SK-N-SH (cell line): Measurements from ENCODE around the gene RELB. TPM values are rescaled to one million over a fixed set of nuclear protein-coding genes. Genes with fewer than 3 reads are reported as not detected.

Experiments
- CTCF ChIA-PET: fragments of 300-600, 350-600 bp; formaldehyde crosslinking; extraction: SDS; loops from one replicate; lab custom pipeline; 2021; lab: Yijun Ruan, JAX
- POLR2A ChIA-PET: fragments of 350-600 bp; sonication (Branson Sonifier 250); formaldehyde crosslinking; extraction: SDS; loops from one replicate; lab custom pipeline; 2020; ENCODE audit warnings: antibody characterized with exemption, inconsistent platforms; lab: Yijun Ruan, JAX
- DNase-seq: peaks from one replicate; pipeline ENCODE4 v3.0.0; 2012
- H2AFZ ChIP-seq: fragments of 200-600 bp; sonication (generic); 2 replicates; pipeline ENCODE4 v1.8.1; 2016; ENCODE audit warnings: antibody characterized with exemption, mild to moderate bottlenecking, low read depth
- H3F3A ChIP-seq: fragments of 200-600 bp; sonication (generic); replicated peaks from 2 replicates; pipeline ENCODE3; 2016; ENCODE audit warnings: antibody characterized with exemption, mild to moderate bottlenecking; ENCODE audit not compliant: insufficient read depth
- H3K27ac ChIP-seq, 2 experiments: fragments of 200-500 bp in 1 of 2; fragments of 200-600 bp in 1 of 2; sonication (Bioruptor generic) in 1 of 2; sonication (generic), shearing (Covaris generic) in 1 of 2; 2 replicates each; pipeline versions ENCODE4 v1.5.1 to v1.6.1; 2014 to 2016; ENCODE audit warnings: low read depth in 2 of 2, inconsistent platforms in 1 of 2, low read length in 1 of 2, mild to moderate bottlenecking in 1 of 2, mixed read lengths in 1 of 2
- H3K27me3 ChIP-seq: fragments of 200-600 bp; sonication (generic), shearing (Covaris generic); 2 replicates; pipeline ENCODE4 v1.6.1; 2016; ENCODE audit warnings: mixed run types; ENCODE audit not compliant: insufficient read depth
- H3K36me3 ChIP-seq, 2 experiments: fragments of 200-500 bp in 1 of 2; fragments of 200-600 bp in 1 of 2; sonication (Bioruptor generic) in 1 of 2; sonication (generic) in 1 of 2; replicated peaks in 1 of 2; 2 replicates each; pipeline versions ENCODE3 to v1.5.1; 2014 to 2016; ENCODE audit warnings: low read length in 1 of 2, mild to moderate bottlenecking in 1 of 2; ENCODE audit not compliant: insufficient read depth in 2 of 2, control insufficient read depth in 1 of 2
- H3K4me1 ChIP-seq, 2 experiments: fragments of 200-500 bp in 1 of 2; fragments of 200-600 bp in 1 of 2; sonication (Bioruptor generic) in 1 of 2; sonication (generic), shearing (Covaris generic) in 1 of 2; 2 replicates each; pipeline versions ENCODE4 v1.5.1 to v1.6.1; 2014 to 2016; ENCODE audit warnings: low read depth in 1 of 2, low read length in 1 of 2, mixed run types in 1 of 2; ENCODE audit not compliant: insufficient read depth in 2 of 2, control insufficient read depth in 1 of 2
- H3K4me2 ChIP-seq: fragments of 200-600 bp; sonication (generic), shearing (Covaris generic); 2 replicates; pipeline ENCODE4 v1.6.1; 2017; ENCODE audit warnings: mixed run types
- H3K4me3 ChIP-seq, 2 experiments: fragments of 200-500 bp in 1 of 2; fragments of 200-600 bp in 1 of 2; sonication (Bioruptor generic) in 1 of 2; sonication (generic), shearing (Covaris generic) in 1 of 2; 2 replicates each; pipeline versions ENCODE4 v1.5.1 to v1.8.1; 2014 to 2016; ENCODE audit warnings: low read depth in 2 of 2, inconsistent platforms in 1 of 2, low read length in 1 of 2, mild to moderate bottlenecking in 1 of 2, mixed read lengths in 1 of 2, moderate library complexity in 1 of 2
- H3K79me2 ChIP-seq: fragments of 200-600 bp; sonication (generic); 2 replicates; pipeline ENCODE4 v1.8.1; 2017; ENCODE audit warnings: mild to moderate bottlenecking; ENCODE audit not compliant: insufficient read depth
- H3K9ac ChIP-seq: fragments of 200-600 bp; sonication (generic); 2 replicates; pipeline ENCODE4 v1.6.1; 2017; ENCODE audit warnings: mixed run types
- H3K9me2 ChIP-seq: fragments of 200-600 bp; sonication (generic); 2 replicates; pipeline ENCODE4 v1.6.1; 2017; ENCODE audit warnings: mixed run types
- H3K9me3 ChIP-seq: fragments of 200-600 bp; sonication (generic); 2 replicates; pipeline ENCODE4 v1.6.1; 2017; ENCODE audit warnings: mixed run types, mild to moderate bottlenecking, moderate library complexity
- H4K20me1 ChIP-seq: fragments of 200-600 bp; sonication (generic); 2 replicates; pipeline ENCODE4 v1.6.1; 2017; ENCODE audit warnings: mild to moderate bottlenecking, mixed run types; ENCODE audit not compliant: insufficient read depth
- FOSL2 ChIP-seq: IDR thresholded peaks from 2 replicates; pipeline ENCODE4 v1.4.0; 2012; ENCODE audit warnings: low read depth, mild to moderate bottlenecking, moderate library complexity, borderline replicate concordance
- GATA2 ChIP-seq: sonication (generic); formaldehyde crosslinking; IDR thresholded peaks from 2 replicates; pipeline ENCODE4 v1.5.0; 2020; ENCODE audit warnings: mild to moderate bottlenecking, missing genetic modification reagents
- IRF3 ChIP-seq: fragments of 150-350 bp; IDR thresholded peaks from 2 replicates; pipeline ENCODE4 v1.6.1; 2016; ENCODE audit warnings: mild to moderate bottlenecking, low read depth, low read length
- NFIC ChIP-seq: IDR thresholded peaks from 2 replicates; pipeline ENCODE4 v1.4.0; 2012; ENCODE audit warnings: borderline replicate concordance
- NRF1 ChIP-seq: IDR thresholded peaks from 2 replicates; pipeline ENCODE4 v1.6.1; 2012; ENCODE audit warnings: low read depth, mild to moderate bottlenecking, low read length
- PBX3 ChIP-seq: IDR thresholded peaks from 2 replicates; pipeline ENCODE4; 2012
- RAD21 ChIP-seq: IDR thresholded peaks from 2 replicates; pipeline ENCODE4 v1.6.1; 2012; ENCODE audit warnings: mild to moderate bottlenecking, low read length
- RFX5 ChIP-seq: IDR thresholded peaks from 2 replicates; pipeline ENCODE4 v1.6.1; 2012; ENCODE audit warnings: mild to moderate bottlenecking, improper control_type of control experiment, low read length
- SIN3A ChIP-seq: IDR thresholded peaks from 2 replicates; pipeline ENCODE4 v1.6.1; 2012; ENCODE audit warnings: low read depth, mild to moderate bottlenecking, low read length, moderate library complexity, borderline replicate concordance
- USF2 ChIP-seq: fragments of 150-350 bp; IDR thresholded peaks from 2 replicates; pipeline ENCODE4 v1.6.1; 2017; ENCODE audit warnings: antibody characterized with exemption, low read length, low read depth, borderline replicate concordance
- WGBS: methylation state at CpG from one replicate; pipeline ENCODE4 v1.1.6; 2017; ENCODE audit warnings: low lambda C conversion rate; 5-methylcytosine and 5-hydroxymethylcytosine counted together
- polyA plus RNA-seq, 3 experiments: library from polyadenylated mRNA; depleted of rRNA; stranded (reverse); fragments of >200 nt; gene quantifications; 2 replicates each; pipeline ENCODE4 v1.2.3, GENCODE V29; 2012

RELB gene
- polyA plus RNA-seq, 1 of the 3 experiments (the other 2 are of a cell fraction): 12.6 TPM

- CTCF ChIA-PET: interaction anchor here (0.7 kb wide), 1 partner anchor 58 kb away, joined by 3 read pairs; no protein-coding TSS in a partner anchor
Measured at GRCh38 chr19:45010306-45010705, 9.0 kb downstream of the RELB start.

GRCh38 chr19:45011959-45012358 is 10.7 kb downstream of the RELB start:
- Histone ChIP-seq H3K9ac (no peak overlapping the region), H3K4me2 (no peak overlapping the region), H2AFZ (no peak overlapping the region), H3F3A (peaks cover 8% of the 10 kb centered on the region), H3K4me3 (no peak overlapping the region), H3K27me3 (no peaks in the 10 kb centered on the region), H3K9me2 (no peaks in the 10 kb centered on the region), H4K20me1 (no peaks in the 10 kb centered on the region), H3K4me1 (no peaks in the 10 kb centered on the region), H3K27ac (no peak overlapping the region), H3K36me3 (no peaks in the 10 kb centered on the region), H3K9me3 (no peaks in the 10 kb centered on the region), H3K79me2 (no peaks in the 10 kb centered on the region)
- TF ChIP-seq RAD21: no peak
- TF ChIP-seq PBX3: no peak
- no peak for TF ChIP-seq USF2
- no peak for TF ChIP-seq RFX5
- TF ChIP-seq NRF1: no peak
- no peak for TF ChIP-seq SIN3A
- TF ChIP-seq NFIC: no peak
- no peak for TF ChIP-seq IRF3
- ChIA-PET POLR2A (no interaction called here), CTCF (no interaction called here)
- WGBS: 98% methylated on average over 28 of the region's 42 CpGs
- no peak for DNase-seq

More at GRCh38 chr19:45010306-45010705, 9.0 kb downstream of the RELB start:
- no peak for DNase-seq
- no peaks in the 10 kb centered on the region for H3K27me3 ChIP-seq
- H3F3A ChIP-seq: no peaks in the 10 kb centered on the region
- 65% methylated on average over 6 of the region's 6 CpGs for WGBS
- no peaks in the 10 kb centered on the region for H3K79me2 ChIP-seq
- no peaks in the 10 kb centered on the region for H3K9me2 ChIP-seq
- H3K9ac ChIP-seq: no peak overlapping the region
- no peak overlapping the region for H3K4me3 ChIP-seq
- H4K20me1 ChIP-seq: no peaks in the 10 kb centered on the region
- POLR2A ChIA-PET: interaction anchor here (1.4 kb wide), 1 partner anchor 8 kb away, joined by 3 read pairs; no protein-coding TSS in a partner anchor
- H3K4me2 ChIP-seq: no peak overlapping the region
- no peaks in the 10 kb centered on the region for H3K9me3 ChIP-seq
- no peak overlapping the region for H2AFZ ChIP-seq
- TF ChIP-seq GATA2 (CRISPR knock-in tag) (0 out of 2 replicates have a peak, but pooled peaks have one; percentile 11), FOSL2 (no peak)
- H3K4me1 ChIP-seq: no peaks in the 10 kb centered on the region
- H3K36me3 ChIP-seq: peaks cover 0 to 6% of the 10 kb centered on the region in 2 experiments
- H3K27ac ChIP-seq: peak overlapping the region in 1 of 2 experiments; percentile 3; a peak in 1 of 4 replicates
